ENCODE results near the gene MMEL1.

- TF ChIP-seq CTCF (IDR thresholded peaks at IDR 0.05) (no peak), POLR2A (IDR thresholded peaks at IDR 0.05) (no peak)
Measured at GRCh38 chr1:2544875-2545640, 87.8 kb downstream of the MMEL1 start.

Data from heart left ventricle (tissue), 13 donors.